GM12891 (cell line): ENCODE results near the gene PPFIA2. TPM values are rescaled to one million over a fixed set of nuclear protein-coding genes. Genes with fewer than 3 reads are reported as not detected.

ENCODE experiments used
- DNase-seq: peaks from one replicate; pipeline ENCODE4 v3.0.0; 2011; ENCODE audit warnings: low spot score; ENCODE audit not compliant: insufficient read length
- FAIRE-seq: peaks from 2 replicates; lab custom pipeline; 2011; peaks lifted over from hg19 to GRCh38; lab: Jason Lieb, UNC
- PAX5 ChIP-seq: IDR thresholded peaks from 2 replicates; pipeline ENCODE4 v1.6.1; 2011; ENCODE audit warnings: low read length, moderate library complexity, mild to moderate bottlenecking; ENCODE audit not compliant: insufficient read depth, severe bottlenecking
- POLR2A ChIP-seq: IDR thresholded peaks from 2 replicates; pipeline ENCODE4 v1.6.1; 2011; ENCODE audit warnings: low read depth, low read length, control low read depth
- POLR2AphosphoS5 ChIP-seq: IDR thresholded peaks from 2 replicates; pipeline ENCODE4 v1.6.1; 2011; ENCODE audit warnings: low read depth, low read length, control low read depth
- POU2F2 ChIP-seq: IDR thresholded peaks from 2 replicates; pipeline ENCODE4 v1.6.1; 2011; ENCODE audit warnings: low read depth, mild to moderate bottlenecking, control low read depth, low read length, moderate library complexity
- SPI1 ChIP-seq: IDR thresholded peaks from 2 replicates; pipeline ENCODE4 v1.6.1; 2011; ENCODE audit warnings: low read depth, low read length, control low read depth
- TAF1 ChIP-seq: IDR thresholded peaks from 2 replicates; pipeline ENCODE4 v1.6.1; 2011; ENCODE audit warnings: low read depth, low read length, control low read depth
- polyA plus RNA-seq: library from polyadenylated mRNA; unstranded; fragments of >200 nt; gene quantifications from one replicate; pipeline ENCODE4 v1.2.1, GENCODE V29; 2012; ENCODE audit warnings: low read depth, missing spikeins, inconsistent platforms; ENCODE audit not compliant: missing spikeins

PPFIA2 gene
- not detected for polyA plus RNA-seq

DNA sequence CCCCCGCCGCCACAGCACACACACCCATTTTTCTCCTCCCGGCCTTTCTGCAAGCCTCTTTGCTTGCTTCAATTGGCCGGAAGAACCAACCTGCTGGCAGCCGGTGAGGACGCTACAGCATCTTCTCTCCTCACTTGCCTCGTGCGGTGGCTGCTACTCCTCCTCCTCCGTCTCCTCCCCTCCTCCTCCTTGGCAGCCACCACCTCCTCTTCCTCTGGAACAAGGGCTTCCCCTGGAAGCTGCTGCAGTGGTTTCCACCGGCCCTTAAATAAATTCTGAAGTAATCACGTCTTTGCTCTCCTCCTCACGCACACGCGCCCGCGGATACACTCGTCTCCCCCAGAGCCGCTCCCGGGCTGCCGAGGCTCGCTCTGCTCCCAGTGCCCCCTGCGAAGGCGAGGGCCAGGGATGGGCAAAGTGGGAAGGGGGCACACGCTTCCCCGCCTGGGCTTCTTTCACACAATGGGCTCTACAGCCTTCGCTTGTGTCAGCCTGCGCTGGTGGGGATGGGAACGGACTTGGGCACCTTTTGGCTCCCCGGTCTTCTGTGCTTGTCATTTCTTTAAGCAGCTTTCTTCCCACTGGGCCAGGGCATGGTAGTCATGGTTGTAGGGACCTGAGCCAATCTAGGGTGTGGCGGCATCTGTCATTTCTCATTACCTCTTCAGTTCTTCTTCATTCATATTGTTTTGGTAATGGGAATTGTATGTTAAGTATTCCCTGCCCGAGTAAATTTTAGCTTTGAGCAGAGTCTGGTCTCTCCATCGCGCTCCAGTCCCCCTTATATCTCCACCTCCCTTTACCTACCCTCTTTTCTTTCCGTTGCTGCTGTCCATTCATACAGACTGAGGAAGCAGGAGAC, at the start of gene PPFIA2:
Gene PPFIA2 (minus strand): TSS at position 161 of the 862 bp plus-strand sequence.
- TF ChIP-seq POLR2A: no peak
- no peak for TF ChIP-seq SPI1
- TF ChIP-seq POU2F2: no peak
- no peak for TF ChIP-seq TAF1
- TF ChIP-seq PAX5: no peak
- no peak for TF ChIP-seq POLR2AphosphoS5
- FAIRE-seq (no peak), DNase-seq (peak; percentile 1)

- FAIRE-seq (no peak), DNase-seq (no peak)
- TF ChIP-seq SPI1: no peak
Measured at GRCh38 chr12:81800298-81801148, 41.4 kb upstream of the PPFIA2 start.

DNA sequence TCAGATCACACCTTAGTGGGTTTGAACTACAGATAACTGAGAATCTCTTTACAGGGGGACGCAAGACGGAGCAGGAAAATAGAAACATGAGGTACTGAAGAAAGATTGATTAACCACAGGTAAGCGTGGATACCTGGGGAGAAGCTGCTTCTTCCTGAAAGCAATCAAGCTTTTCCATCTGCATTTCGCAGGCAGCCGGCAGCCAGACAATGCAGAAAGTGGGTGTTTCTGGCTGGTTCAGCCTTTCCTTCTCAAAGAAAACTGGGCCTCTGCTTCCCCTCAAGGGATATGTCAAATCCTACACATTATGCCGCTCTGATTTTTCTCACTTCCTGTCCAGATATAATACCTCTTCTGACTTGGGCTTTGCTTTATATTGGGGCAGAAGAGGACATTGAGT, 39.1 kb upstream of the PPFIA2 start:
- no peak for TF ChIP-seq POLR2A
- no peak for TF ChIP-seq POU2F2
- TF ChIP-seq SPI1: no peak
- TF ChIP-seq TAF1: no peak
- no peak for TF ChIP-seq POLR2AphosphoS5
- TF ChIP-seq PAX5: no peak
- DNase-seq: no peak
- no peak for FAIRE-seq

GRCh38 chr12:81797100-81797499, 38.0 kb upstream of the PPFIA2 start:
- FAIRE-seq: no peak
- DNase-seq: no peak
- TF ChIP-seq PAX5 (no peak), POU2F2 (no peak), SPI1 (no peak), POLR2AphosphoS5 (no peak), POLR2A (no peak), TAF1 (no peak)

DNA sequence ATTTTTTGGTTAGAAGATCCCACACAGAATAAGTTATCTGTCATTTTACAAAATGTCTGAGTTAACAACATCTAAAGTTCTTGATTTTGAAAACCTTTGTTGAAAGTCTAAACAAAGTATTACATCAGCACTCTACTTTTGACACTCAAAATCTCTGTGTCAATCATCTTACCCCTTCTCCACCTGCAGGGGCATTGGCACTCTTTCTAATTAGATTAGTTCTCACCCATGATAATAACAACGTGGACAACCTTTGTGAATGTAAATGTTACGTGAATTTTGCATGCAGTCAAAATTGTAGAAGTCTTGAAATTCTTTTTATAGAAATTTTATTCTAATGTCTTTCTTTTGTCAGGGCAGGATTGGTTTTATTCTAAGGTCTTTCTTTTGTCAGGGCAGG, 33.5 kb upstream of the PPFIA2 start:
- DNase-seq (no peak), FAIRE-seq (no peak)
- no peak for TF ChIP-seq PAX5
- TF ChIP-seq SPI1: no peak
- no peak for TF ChIP-seq POU2F2
- TF ChIP-seq POLR2AphosphoS5: no peak
- no peak for TF ChIP-seq TAF1
- no peak for TF ChIP-seq POLR2A

GRCh38 chr12:81779216-81779615, 20.1 kb upstream of the PPFIA2 start:
- FAIRE-seq (no peak), DNase-seq (no peak)
- TF ChIP-seq POLR2A (no peak), PAX5 (no peak), POU2F2 (no peak), SPI1 (no peak), POLR2AphosphoS5 (no peak), TAF1 (no peak)

GRCh38 chr12:81778719-81779118, 19.6 kb upstream of the PPFIA2 start:
- DNase-seq (no peak), FAIRE-seq (no peak)
- TF ChIP-seq PAX5: no peak
- no peak for TF ChIP-seq POU2F2
- TF ChIP-seq POLR2AphosphoS5: no peak
- TF ChIP-seq POLR2A: no peak
- no peak for TF ChIP-seq TAF1
- TF ChIP-seq SPI1: no peak

DNA sequence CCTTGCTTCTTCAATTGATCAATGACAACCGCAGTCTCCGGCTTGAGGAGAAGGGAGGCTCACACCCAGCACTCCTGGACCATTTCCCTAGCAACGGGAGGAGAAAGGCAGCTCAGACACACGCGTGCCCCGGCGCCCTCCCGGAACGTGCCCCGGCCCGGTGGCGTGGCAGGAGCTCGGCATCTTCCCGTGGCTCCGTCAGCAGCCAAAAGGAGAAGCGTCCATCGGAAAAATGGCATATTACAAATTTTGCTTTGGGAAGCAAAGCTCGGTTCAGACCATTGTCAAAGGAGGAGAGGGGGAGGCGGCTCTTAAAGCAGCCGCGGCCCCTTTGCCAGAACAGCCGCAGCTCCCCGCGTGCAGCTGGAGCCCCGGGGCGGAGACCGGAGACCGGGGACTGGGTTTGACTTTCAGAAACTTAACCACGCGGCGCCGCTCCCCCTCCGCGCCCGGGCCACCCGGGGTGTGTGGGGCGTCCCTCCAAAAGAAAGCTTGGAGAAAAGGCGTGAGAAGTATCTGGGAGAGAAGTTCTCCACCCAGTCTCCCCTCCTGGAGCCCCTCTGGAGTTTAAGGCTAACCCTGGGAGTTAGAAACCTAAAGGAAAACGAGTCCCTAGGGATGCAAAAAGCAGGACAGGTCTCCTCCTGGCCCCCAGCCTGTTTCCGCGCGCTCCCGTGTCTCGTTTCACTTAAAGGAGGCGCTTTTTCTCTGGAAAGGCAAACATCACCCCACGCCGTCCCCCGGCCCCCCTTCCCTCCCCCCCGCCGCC, 545 bp downstream of the PPFIA2 start:
- TF ChIP-seq POU2F2 (no peak), PAX5 (no peak), TAF1 (no peak), POLR2AphosphoS5 (no peak), POLR2A (no peak), SPI1 (no peak)
- peak; percentile 2 for DNase-seq
- FAIRE-seq: no peak
